ENCODE data around the gene RSRC1. TPM values are rescaled to one million over a fixed set of nuclear protein-coding genes. Genes with fewer than 3 reads are reported as not detected.

Gene RSRC1
- total RNA-seq, 1 experiment from 2014 or later = 37.9 TPM

DNA sequence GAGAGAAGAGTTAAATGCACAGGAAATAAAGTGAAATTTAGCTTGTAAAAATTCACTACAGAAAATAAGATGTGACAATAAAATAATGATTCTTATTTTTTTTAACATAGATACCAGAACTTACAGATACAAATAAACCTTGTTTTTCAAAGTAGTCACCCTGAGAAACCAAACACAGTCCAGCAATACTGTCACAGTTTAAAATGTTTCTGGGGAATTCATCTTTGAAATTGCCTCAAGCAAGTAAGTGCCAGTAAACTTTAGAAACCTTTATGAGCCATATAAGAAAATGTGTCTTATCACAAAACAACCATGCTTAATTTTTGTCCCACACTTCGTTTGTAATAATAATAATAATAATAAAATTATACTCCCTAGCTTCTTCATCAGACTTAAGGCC lies 23.5 kb upstream of the RSRC1 start:
- DNase-seq = no peak
- no peak overlapping the region for H2BK120ac ChIP-seq (ENCODE audit: low read depth, low read length, poor library complexity, severe bottlenecking)
- H2AK5ac ChIP-seq (ENCODE audit: insufficient read length, low read length) = no peak overlapping the region
- H4K8ac ChIP-seq (replicated peaks; ENCODE audit: insufficient read length, low read depth, low read length) = no peak overlapping the region
- Mint-ChIP-seq H3K27ac (no peak overlapping the region), H3K36me3 (ENCODE audit: insufficient read depth in 1 of 3, low read depth in 3 of 3) (no peaks in the 10 kb centered on the region), H3K4me1 (no peaks in the 10 kb centered on the region), H3K27me3 (ENCODE audit: low read depth) (peaks cover 22% of the 10 kb centered on the region), H3K4me3 (no peak overlapping the region), H3K9me3 (no peaks in the 10 kb centered on the region)
- H4K20me1 ChIP-seq (ENCODE audit: control insufficient read depth, insufficient read depth, insufficient read length) = no peaks in the 10 kb centered on the region
- H3K4me2 ChIP-seq (ENCODE audit: insufficient read depth, insufficient read length, low read length) = no peak overlapping the region
- H3K79me2 ChIP-seq (ENCODE audit: insufficient read depth, low read length) = no peaks in the 10 kb centered on the region
- no peaks in the 10 kb centered on the region for H3K4me1 ChIP-seq (ENCODE audit: insufficient read depth, low read length)
- H2BK12ac ChIP-seq (ENCODE audit: insufficient read length, low read depth, low read length) = no peak overlapping the region
- H2AFZ ChIP-seq (ENCODE audit: low read length) = no peak overlapping the region
- H3K18ac ChIP-seq (ENCODE audit: insufficient read length, low read depth, low read length) = no peak overlapping the region
- H4K91ac ChIP-seq (ENCODE audit: insufficient read length, low read depth, low read length) = no peak overlapping the region
- H2BK20ac ChIP-seq (ENCODE audit: low read depth, low read length, poor library complexity, severe bottlenecking) = no peak overlapping the region
- H3K4ac ChIP-seq (ENCODE audit: low read depth, low read length) = no peak overlapping the region
- H2BK5ac ChIP-seq (ENCODE audit: insufficient read length, low read length) = no peak overlapping the region
- no peak overlapping the region for H3K14ac ChIP-seq (ENCODE audit: insufficient read depth, low read length)
- no peak overlapping the region for H2BK15ac ChIP-seq (ENCODE audit: low read depth, low read length)
- TF ChIP-seq CTCF (conservative IDR thresholded peaks at IDR 0.05) = no peak
- no peaks in the 10 kb centered on the region for H3K79me1 ChIP-seq (ENCODE audit: insufficient read depth, low read depth, low read length, poor library complexity, severe bottlenecking)
- no peak overlapping the region for H3K56ac ChIP-seq (ENCODE audit: insufficient read length, low read depth, low read length)
- no peak overlapping the region for H3T11ph ChIP-seq (ENCODE audit: low read length)
- no peaks in the 10 kb centered on the region for H3K9me3 ChIP-seq (ENCODE audit: control insufficient read depth, low read depth, low read length)
- H3K23me2 ChIP-seq (ENCODE audit: insufficient read length, low read depth, low read length, poor library complexity, severe bottlenecking) = no peaks in the 10 kb centered on the region
- WGBS (ENCODE audit: extremely low coverage, insufficient read length, low lambda C conversion rate) = no CpG with 5 or more reads among the region's 1 CpG
- H4K5ac ChIP-seq (ENCODE audit: insufficient read length, low read depth, low read length) = no peak overlapping the region
- H3K27ac ChIP-seq (ENCODE audit: insufficient read length, low read depth, low read length) = no peak overlapping the region
- H3K9ac ChIP-seq (ENCODE audit: extremely low read depth, insufficient read length, low read length) = no peak overlapping the region
- H3K23ac ChIP-seq (ENCODE audit: insufficient read length, low read depth, low read length) = no peak overlapping the region
- no peaks in the 10 kb centered on the region for H3K27me3 ChIP-seq (ENCODE audit: insufficient read depth, low read length)
